B cell (primary cell): ENCODE results near the gene CDC40. TPM values are rescaled to one million over a fixed set of nuclear protein-coding genes. Genes with fewer than 3 reads are reported as not detected.

Experiments
- ATAC-seq: fragments of 200-7000 bp; cut with Tn5 transposase; one replicate; pipeline ENCODE4 v1.10.0; 2021; ENCODE audit warnings: low read depth, mild to moderate bottlenecking, moderate number of reproducible peaks, moderate library complexity
- CTCF ChIA-PET: fragments of 350-600 bp; sonication (Branson Sonifier 250); formaldehyde crosslinking; loops from one replicate; lab custom pipeline; 2021; ENCODE audit warnings: antibody characterized with exemption, inconsistent platforms; lab: Charles Lee
- POLR2A ChIA-PET: fragments of 350-600 bp; sonication (Branson Sonifier 250); formaldehyde crosslinking; loops from one replicate; lab custom pipeline; 2021; ENCODE audit warnings: antibody characterized with exemption; lab: Charles Lee
- DNase-seq: peaks from one replicate; pipeline ENCODE4 v3.0.0; 2013
- H2AFZ ChIP-seq: 2 replicates; pipeline ENCODE4 v1.6.1; 2012; ENCODE audit warnings: mild to moderate bottlenecking, low read depth, low read length; ENCODE audit not compliant: insufficient read depth, poor library complexity, severe bottlenecking
- H3K27ac ChIP-seq, 2 donors: 1 replicate in 1 of 2; 2 replicates in 1 of 2; pipeline ENCODE4 v1.5.1; 2012 to 2013; ENCODE audit warnings: low read length in 2 of 2, mild to moderate bottlenecking in 2 of 2, moderate library complexity in 1 of 2
- H3K27me3 ChIP-seq, 4 experiments: fragments of 200-600 bp in 1 of 4; sonication (generic) in 1 of 4; replicated peaks in 1 of 4; 1 replicate in 2 of 4; 2 replicates in 2 of 4; pipeline versions ENCODE4 v1.6.1 to v1.7.0; 2013 to 2016; ENCODE audit warnings: low read length in 3 of 4, mild to moderate bottlenecking in 2 of 4, mixed read lengths in 1 of 4, moderate library complexity in 1 of 4; ENCODE audit not compliant: insufficient read depth in 4 of 4, control insufficient read depth in 3 of 4; ENCODE audit errors: control extremely low read depth in 1 of 4
- H3K36me3 ChIP-seq, 2 experiments: replicated peaks in 1 of 2; 1 replicate in 1 of 2; 2 replicates in 1 of 2; pipeline versions ENCODE4 v1.6.1 to v1.7.1; 2013; ENCODE audit warnings: low read length in 1 of 2; ENCODE audit not compliant: insufficient read depth in 2 of 2, control insufficient read depth in 1 of 2; ENCODE audit errors: control extremely low read depth in 1 of 2, extremely low read depth in 1 of 2
- H3K4me1 ChIP-seq, 2 donors: fragments of 200-600 bp in 1 of 2; sonication (generic) in 1 of 2; 1 replicate in 1 of 2; 2 replicates in 1 of 2; pipeline versions ENCODE4 v1.5.1 to v1.6.1; 2013 to 2017; ENCODE audit warnings: low read length in 2 of 2; ENCODE audit not compliant: control insufficient read depth in 2 of 2, insufficient read depth in 2 of 2
- H3K4me2 ChIP-seq: replicated peaks from 2 replicates; pipeline ENCODE3; 2012; ENCODE audit warnings: mild to moderate bottlenecking, low read depth, low read length; ENCODE audit not compliant: poor library complexity, severe bottlenecking
- H3K4me3 ChIP-seq, 5 experiments: fragments of 200-600 bp in 1 of 5; sonication (generic) in 1 of 5; 1 replicate in 3 of 5; 2 replicates in 2 of 5; pipeline versions ENCODE4 v1.5.1 to v1.7.0; 2011 to 2016; ENCODE audit warnings: low read length in 4 of 5, mild to moderate bottlenecking in 4 of 5, low read depth in 2 of 5, control low read depth in 1 of 5, moderate library complexity in 1 of 5; ENCODE audit not compliant: insufficient read depth in 1 of 5; ENCODE audit errors: control extremely low read depth in 1 of 5, extremely low read depth in 1 of 5
- H3K79me2 ChIP-seq: fragments of 200-600 bp; sonication (generic); one replicate; pipeline ENCODE4 v1.6.0; 2016; ENCODE audit warnings: low read length; ENCODE audit not compliant: control insufficient read depth, insufficient read depth
- H3K9ac ChIP-seq: fragments of 200-600 bp; sonication (generic); 2 replicates; pipeline ENCODE4 v1.6.1; 2017; ENCODE audit warnings: mild to moderate bottlenecking, low read length, moderate library complexity
- H3K9me3 ChIP-seq, 3 donors: one replicate each; pipeline versions ENCODE4 v1.6.1 to v1.7.1; 2013; ENCODE audit warnings: low read length in 2 of 3; ENCODE audit not compliant: control insufficient read depth in 2 of 3, insufficient read depth in 1 of 3; ENCODE audit errors: control extremely low read depth in 1 of 3
- H4K20me1 ChIP-seq: 2 replicates; pipeline ENCODE4 v1.6.0; 2012; ENCODE audit warnings: mild to moderate bottlenecking, low read length; ENCODE audit not compliant: insufficient read depth, control insufficient read depth, poor library complexity, severe bottlenecking
- H3K27ac Mint-ChIP-seq: one replicate; pipeline ENCODE4 v1.8.0; 2021; ENCODE audit warnings: mixed read lengths
- H3K27me3 Mint-ChIP-seq: one replicate; pipeline ENCODE4 v1.8.0; 2021; ENCODE audit warnings: mixed read lengths
- H3K4me1 Mint-ChIP-seq: one replicate; pipeline ENCODE4 v1.8.0; 2021; ENCODE audit warnings: mixed read lengths
- H3K4me3 Mint-ChIP-seq: one replicate; pipeline ENCODE4 v1.8.0; 2021; ENCODE audit warnings: mixed read lengths
- H3K9me3 Mint-ChIP-seq: one replicate; pipeline ENCODE4 v1.8.0; 2022; ENCODE audit warnings: mixed read lengths; ENCODE audit not compliant: insufficient read depth
- EZH2 ChIP-seq: IDR thresholded peaks from 2 replicates; pipeline ENCODE4 v1.6.1; 2012; ENCODE audit warnings: borderline replicate concordance, low read depth, mild to moderate bottlenecking, moderate library complexity, low read length; ENCODE audit not compliant: insufficient read depth, poor library complexity, severe bottlenecking
- WGBS: methylation state at CpG from one replicate; pipeline ENCODE4 v1.1.5; 2013; ENCODE audit warnings: missing lambda C conversion rate; ENCODE audit not compliant: insufficient coverage; 5-methylcytosine and 5-hydroxymethylcytosine counted together
- intact Hi-C: fragments of 100-400 bp; cut with micrococcal nuclease; formaldehyde crosslinking; loops from one replicate; pipeline ENCODE4 v1.10.0; 2022
- polyA plus RNA-seq: library from polyadenylated mRNA; depleted of rRNA; stranded (reverse); fragments of >200 nt; gene quantifications from 2 replicates; pipeline ENCODE4 v1.2.3, GENCODE V29; 2012
- total RNA-seq, 2 donors: library from RNA; stranded (reverse); fragments of 120-200 nt in 1 of 2; gene quantifications; 1 replicate in 1 of 2; 2 replicates in 1 of 2; pipeline versions ENCODE4 v1.2.3 to v1.2.4, GENCODE V29; 2013 to 2022
- TF ChIP-seq, protein P1 (sequence below): fragments of 200-600 bp; IDR thresholded peaks from one replicate; pipeline ENCODE4 v1.8.0; 2022; ENCODE audit warnings: antibody characterized with exemption, mild to moderate bottlenecking

Gene CDC40
- total and polyA plus RNA-seq, 2 donors (not counting 1 experiment from before 2014, with no cell fraction given): 12.7 to 52.4 TPM

GRCh38 chr6:110178626-110179405 lies 1.4 kb upstream of the CDC40 start:
- ATAC-seq: peak; percentile 53
- H3K27ac ChIP-seq: peak overlapping the region; percentile 69 to 88
- H3K36me3 ChIP-seq: peaks cover 4 to 12% of the 10 kb centered on the region in 2 experiments
- peaks cover 24% of the 10 kb centered on the region for H4K20me1 ChIP-seq
- no peaks in the 10 kb centered on the region for H3K27me3 Mint-ChIP-seq
- peak; percentile 84 for DNase-seq
- H3K9me3 Mint-ChIP-seq: no peaks in the 10 kb centered on the region
- WGBS: under 1% methylated on average over 61 of the region's 66 CpGs
- H3K9ac ChIP-seq: peak overlapping the region; percentile 96
- no peaks in the 10 kb centered on the region for H3K9me3 ChIP-seq
- peak overlapping the region; percentile 66 to 99 (median 89) for H3K4me3 ChIP-seq
- ChIA-PET CTCF (interaction anchor here (1.0 to 9.2 kb wide), 13 partner anchors 10 to 486 kb away, joined by 3 to 90 read pairs (median 5); no protein-coding TSS in a partner anchor), POLR2A (interaction anchor here (0.6 to 1.4 kb wide), 2 partner anchors 27 to 723 kb away, joined by 3 to 6 read pairs; partner anchors contain the start of gene MICAL1)
- H3K27me3 ChIP-seq: no peaks in the 10 kb centered on the region
- H3K4me2 ChIP-seq: peak overlapping the region; percentile 93
- peaks cover 27 to 33% of the 10 kb centered on the region in 2 donors for H3K4me1 ChIP-seq
- intact Hi-C loops: loop anchor here (1.0 to 10.0 kb wide), 4 partner anchors 124 to 696 kb away; partner anchors contain the start of gene AMD1
- H3K4me1 Mint-ChIP-seq: peaks cover 6% of the 10 kb centered on the region
- H2AFZ ChIP-seq: peak overlapping the region; percentile 96
- TF ChIP-seq, protein P1, sequence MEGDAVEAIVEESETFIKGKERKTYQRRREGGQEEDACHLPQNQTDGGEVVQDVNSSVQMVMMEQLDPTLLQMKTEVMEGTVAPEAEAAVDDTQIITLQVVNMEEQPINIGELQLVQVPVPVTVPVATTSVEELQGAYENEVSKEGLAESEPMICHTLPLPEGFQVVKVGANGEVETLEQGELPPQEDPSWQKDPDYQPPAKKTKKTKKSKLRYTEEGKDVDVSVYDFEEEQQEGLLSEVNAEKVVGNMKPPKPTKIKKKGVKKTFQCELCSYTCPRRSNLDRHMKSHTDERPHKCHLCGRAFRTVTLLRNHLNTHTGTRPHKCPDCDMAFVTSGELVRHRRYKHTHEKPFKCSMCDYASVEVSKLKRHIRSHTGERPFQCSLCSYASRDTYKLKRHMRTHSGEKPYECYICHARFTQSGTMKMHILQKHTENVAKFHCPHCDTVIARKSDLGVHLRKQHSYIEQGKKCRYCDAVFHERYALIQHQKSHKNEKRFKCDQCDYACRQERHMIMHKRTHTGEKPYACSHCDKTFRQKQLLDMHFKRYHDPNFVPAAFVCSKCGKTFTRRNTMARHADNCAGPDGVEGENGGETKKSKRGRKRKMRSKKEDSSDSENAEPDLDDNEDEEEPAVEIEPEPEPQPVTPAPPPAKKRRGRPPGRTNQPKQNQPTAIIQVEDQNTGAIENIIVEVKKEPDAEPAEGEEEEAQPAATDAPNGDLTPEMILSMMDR: peak; percentile 62
- TF ChIP-seq EZH2: no peak
- H3K4me3 Mint-ChIP-seq: no peak overlapping the region
- peak overlapping the region; percentile 94 for H3K27ac Mint-ChIP-seq
- peaks cover 37% of the 10 kb centered on the region for H3K79me2 ChIP-seq
